Inferior parietal cortex (tissue), 1 donor: Measurements from ENCODE around the gene SLC12A7.
"Not testable (repeated sequence)": the region's sequence is repeated elsewhere in the genome, so short reads cannot be mapped to it uniquely, and the experiment has no call there.

Source experiments
- DNase-seq: peaks from one replicate; pipeline ENCODE4 v3.0.0-alpha.2; 2016; ENCODE audit errors: extremely low spot score

SLC12A7 gene

DNA sequence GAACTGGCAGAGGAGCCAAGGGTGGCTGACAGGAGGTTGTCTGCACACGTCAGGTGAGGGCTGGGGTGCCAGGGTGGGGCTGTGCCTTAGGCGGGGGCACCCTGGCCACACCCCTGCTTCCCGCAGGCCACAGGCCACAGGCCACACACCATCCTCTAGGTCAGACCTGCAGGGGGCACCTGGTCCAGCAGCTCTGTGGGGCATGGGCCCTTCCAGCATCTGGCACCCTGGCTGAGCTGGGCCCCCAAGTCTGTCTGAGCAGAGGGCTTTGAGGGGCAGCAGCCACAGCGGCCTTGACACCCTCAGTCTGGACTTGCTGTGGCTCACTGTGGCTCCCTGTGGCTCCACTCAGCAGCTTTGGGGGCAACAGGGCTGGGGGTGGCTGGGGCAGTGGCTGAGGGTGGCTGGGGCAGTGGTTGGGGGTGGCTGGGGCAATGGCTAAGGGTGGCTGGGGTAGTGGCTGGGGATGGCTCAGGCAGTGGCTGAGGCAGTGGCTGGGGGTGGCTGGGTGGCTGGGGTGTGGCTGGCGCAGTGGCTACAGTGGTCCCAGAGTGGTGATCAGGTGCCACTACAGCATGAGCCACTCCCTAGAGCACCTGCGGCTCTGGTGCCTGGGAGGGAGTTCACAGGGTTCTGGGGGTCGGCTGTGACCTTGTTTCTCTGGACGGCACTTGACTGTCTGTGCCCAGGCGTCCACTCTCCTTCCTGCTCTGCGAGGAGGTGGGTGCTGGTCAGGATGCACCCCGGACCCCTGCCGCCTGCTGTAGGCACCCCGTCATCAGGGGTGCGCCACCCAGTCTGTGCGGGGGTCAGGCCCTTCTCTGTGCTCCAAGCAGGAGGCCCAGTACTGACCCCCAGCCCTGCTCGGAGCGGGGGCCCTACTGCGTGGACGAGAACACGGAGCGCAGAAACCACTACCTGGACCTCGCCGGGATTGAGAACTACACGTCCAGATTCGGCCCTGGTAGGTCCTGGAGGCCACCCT is 76.2 kb downstream of the SLC12A7 start:
- no peak for DNase-seq

DNA sequence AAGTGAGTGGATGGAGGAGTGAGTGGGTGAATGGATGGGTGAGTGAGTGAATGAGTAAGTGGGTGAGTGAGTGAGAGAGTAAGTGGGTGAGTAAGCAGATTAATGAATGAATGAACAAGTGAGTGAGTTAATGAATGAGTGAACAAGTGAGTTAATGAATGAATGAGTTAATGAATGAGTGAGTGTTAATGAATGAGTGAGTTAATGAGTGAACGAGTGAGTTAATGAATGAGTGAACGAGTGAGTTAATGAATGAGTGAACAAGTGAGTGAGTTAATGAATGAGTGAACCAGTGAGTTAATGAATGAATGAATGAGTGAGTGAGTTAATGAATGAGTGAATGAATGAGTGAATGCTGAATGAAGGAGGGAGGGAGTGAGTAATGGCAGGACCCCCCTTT is 76.9 kb downstream of the SLC12A7 start:
- DNase-seq, result no peak

DNA sequence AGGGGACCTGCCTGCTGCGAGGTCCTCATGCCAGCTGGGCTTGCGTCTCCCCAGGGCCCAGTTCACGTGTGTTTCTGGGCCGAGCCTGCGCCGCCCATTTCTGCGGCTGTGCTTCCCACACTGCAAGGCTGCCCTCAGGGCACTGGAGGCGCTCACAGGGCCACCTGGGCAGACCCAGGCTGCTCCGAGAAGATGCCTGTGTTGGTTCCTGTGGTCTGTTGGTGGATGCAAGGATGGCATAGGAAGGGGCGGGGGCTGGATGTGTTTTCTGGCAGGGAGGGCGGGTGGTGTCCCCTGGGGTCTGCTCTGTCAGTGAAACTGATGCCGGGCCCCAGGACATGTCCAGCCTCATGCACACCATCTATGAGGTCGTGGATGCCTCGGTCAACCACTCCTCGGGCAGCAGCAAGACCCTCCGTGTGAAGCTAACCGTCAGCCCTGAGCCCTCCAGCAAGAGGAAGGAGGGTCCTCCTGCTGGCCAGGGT is 77.4 kb downstream of the SLC12A7 start:
- DNase-seq, result no peak

DNA sequence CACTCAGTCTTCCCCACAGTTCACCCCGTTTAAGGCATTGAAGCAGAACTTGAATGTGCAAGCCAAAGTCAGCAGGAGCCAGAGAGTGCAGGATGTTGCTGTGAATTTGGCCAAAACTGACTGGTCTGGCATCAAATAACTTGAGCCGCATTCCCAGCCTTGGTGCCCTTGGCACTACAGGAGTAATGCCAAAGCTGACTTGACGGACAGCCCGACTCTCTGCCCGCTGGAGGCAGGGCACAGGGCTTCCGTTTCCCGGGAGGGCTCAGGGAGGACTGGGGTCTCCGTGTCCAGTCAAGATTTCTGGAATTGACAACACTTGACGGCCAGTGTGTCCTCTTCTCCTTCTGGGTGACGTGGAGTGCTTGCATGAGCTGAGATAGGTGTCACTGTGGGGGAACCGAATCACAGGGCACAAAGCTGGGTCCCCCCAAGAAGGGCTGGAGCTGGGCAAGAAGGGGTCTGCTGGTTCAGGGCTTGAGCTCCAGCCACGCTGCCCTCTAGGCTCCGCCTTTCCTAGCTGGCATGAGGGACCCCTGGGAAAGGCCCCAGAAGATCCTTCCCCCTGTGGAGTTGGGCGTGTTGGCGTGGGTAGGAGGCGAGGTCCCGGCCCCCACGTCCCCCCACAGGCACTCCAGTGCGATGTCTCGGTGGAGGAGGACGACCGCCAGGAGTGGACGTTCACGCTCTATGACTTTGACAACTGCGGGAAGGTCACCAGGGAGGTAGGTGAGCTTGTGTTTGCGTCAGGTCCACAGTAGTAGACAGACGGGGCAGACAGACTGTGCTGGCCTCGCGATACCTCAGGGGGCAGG is 78.0 kb downstream of the SLC12A7 start:
- DNase-seq, result no peak

DNA sequence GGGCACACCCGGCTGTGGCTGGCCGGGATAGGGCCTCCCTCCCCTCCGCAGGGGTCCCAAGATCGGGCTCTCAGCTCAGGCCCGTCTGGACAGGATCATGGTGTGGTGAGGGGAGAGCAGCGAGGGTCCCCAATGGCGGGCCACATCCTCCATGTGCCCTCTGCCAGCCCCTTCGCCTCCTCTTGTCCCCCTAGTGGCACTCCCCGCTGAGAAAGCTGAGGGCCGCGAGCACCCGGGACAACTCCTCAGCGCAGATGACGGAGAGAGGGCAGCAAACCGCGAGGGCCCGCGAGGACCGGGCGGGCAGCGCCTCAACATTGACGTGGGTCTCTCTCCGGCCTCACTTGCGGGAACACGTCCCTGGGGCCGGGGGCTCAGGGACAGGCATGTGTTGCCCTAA is 78.7 kb downstream of the SLC12A7 start:
- DNase-seq, result no peak

DNA sequence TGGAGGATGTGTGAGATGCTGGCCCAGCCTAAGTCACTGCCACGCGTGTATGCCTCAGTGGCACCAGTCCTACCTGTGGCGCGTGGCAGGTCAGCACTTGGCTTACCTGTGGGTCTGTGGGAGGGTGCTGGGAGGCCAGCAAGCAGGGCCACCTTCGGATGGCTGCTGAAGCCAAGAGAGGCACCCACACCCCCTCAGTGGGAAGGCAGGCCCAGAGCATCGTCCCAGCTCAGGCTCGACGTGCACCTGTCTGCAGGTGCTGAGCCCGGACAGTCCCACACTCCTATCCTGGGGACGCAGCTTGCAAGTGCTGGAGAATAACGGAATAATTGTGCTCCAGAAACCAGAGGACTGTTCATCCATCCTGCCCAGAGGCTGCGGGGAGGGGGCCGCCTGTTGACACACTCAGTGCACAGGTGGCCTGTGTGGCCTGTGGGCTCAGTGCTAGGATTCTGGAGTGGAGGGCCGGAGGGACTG is 79.3 kb downstream of the SLC12A7 start:
- DNase-seq, result no peak

DNA sequence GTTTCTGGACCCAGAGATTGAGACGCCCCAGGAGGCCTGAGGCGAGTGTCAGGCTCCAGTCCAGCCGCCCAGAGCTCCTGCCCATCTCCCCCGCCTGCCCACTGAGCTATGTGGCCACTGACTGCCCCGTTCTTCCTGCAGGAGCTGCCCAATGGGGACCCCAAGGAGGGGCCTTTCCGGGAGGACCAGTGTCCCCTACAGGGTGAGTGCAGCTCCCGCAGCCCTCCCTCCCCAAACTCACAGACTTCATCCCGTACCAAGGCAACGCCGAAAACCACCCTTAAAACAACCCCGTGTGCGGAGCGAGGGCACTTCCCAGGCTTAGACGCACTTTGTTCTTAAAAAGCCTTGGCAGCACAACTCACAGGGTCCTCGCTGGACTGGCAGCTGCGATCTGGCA is 79.9 kb downstream of the SLC12A7 start:
- no peak for DNase-seq

DNA sequence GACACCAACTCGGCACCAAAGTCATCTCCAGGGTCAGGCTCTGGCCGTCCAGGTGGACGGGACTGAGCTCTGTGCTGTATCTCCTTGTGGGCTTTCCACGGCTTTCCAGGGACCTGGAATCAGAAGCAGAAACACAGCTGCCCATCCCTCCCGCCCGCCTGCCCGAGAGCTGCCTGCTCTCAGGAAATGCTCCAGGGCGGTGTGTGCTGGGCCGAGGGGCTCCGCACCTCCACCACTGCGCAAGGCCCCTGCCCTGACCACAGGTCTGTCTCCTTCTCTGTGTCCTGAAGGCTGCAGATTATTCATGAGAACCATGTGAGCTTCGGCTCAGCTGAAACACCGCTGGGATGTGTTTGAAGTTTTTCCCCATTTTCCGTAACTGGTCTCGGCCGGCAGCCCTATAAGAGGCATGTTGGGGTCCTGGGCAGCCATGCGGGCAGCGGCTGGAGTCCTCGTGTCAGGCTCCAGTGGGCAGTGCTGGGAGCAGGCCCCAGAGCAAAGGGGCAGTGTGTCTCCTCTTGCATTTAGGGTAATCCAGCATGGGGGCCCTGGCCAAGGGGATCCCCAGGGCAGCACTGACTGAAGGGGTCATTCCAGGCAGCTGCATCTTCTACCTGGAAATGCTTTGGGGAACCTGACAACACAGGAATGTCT is 80.4 kb downstream of the SLC12A7 start:
- DNase-seq, result no peak

DNA sequence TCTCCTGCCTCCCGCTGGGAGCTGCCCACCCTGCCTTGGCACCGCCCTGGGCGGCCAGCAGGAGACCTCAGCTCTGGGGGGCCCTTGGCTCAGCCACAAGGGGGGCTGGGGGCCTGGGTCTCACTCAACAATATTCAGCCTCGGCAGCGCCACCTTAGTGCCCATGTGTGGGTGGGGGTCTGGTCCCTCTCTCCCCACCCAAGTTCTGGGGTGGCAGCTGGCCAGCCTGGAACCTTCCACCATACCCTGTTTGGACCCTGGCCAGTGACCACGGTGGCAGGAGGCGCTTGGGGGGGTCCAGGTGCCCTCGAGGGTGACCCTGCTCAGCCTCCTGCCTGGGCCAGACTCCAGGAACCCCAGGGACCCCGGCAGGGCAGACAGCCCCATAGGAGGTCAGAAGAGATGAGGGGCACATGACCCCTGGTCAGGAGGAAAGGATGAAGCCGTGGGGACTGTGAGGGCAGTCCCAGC is 81.0 kb downstream of the SLC12A7 start:
- DNase-seq, result no peak

DNA sequence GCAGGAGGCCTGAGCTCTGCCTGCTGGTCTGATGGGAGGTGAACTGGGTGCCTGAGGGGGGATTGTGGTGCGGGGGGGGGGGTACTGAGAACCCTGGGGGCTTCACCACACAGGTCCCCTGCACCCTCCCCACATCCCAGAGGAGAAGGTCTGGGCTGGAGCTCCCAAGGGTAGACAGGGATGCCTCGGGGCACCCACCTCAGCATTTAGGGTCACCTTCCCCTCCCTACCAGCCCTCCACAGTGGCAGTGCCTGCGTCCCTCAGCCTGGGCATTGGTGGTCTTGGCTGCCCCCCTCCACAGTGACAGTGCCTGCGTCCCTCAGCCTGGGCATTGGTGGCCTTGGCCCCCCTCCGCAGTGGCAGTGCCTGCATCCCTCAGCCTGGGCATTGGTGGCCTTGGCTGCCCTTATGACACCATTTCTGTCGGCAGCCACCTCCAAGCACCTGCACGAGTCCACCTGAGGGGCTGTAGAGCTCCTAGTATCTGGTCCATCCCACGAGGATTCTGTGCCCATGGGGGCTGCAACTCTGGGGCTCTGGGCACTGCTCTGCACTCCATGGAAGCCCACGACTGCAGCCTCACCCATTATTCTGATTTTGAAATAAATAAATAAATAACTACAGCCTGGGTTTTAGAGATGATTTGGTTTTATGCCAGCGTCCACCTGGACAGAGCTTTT is 81.8 kb downstream of the SLC12A7 start:
- DNase-seq, result no peak

DNA sequence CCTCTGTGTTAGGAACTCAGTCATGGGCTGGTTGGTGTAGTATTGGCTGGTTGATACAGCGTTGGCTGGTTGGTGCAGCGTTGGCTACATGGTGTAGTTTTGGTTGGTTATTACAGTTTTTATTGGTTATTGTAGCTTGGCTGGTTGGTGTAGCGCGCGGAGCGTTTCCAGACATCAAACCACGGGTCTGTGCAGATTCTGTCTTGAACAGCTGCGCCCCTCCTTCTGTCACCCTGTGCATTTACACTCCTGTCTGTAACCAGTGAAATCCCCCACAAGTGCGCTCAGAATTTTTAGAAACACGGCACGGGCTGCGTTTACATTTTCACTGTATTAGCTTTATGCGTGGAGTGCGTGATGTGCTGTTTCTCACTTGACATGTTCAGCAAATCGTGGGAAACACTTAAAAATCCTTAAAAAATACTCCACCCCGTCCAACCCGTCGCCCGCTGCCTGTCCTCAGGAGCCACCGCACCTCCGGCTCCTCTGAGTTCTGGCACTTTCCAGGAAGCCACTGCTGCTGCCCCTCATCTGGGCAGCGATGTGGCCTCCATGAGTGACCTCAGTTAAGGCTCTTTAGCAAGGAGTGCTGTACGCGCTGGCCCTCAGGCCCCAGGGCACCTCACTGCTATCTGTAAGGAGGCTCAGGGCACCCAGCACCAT is 82.5 kb downstream of the SLC12A7 start:
- no peak for DNase-seq

DNA sequence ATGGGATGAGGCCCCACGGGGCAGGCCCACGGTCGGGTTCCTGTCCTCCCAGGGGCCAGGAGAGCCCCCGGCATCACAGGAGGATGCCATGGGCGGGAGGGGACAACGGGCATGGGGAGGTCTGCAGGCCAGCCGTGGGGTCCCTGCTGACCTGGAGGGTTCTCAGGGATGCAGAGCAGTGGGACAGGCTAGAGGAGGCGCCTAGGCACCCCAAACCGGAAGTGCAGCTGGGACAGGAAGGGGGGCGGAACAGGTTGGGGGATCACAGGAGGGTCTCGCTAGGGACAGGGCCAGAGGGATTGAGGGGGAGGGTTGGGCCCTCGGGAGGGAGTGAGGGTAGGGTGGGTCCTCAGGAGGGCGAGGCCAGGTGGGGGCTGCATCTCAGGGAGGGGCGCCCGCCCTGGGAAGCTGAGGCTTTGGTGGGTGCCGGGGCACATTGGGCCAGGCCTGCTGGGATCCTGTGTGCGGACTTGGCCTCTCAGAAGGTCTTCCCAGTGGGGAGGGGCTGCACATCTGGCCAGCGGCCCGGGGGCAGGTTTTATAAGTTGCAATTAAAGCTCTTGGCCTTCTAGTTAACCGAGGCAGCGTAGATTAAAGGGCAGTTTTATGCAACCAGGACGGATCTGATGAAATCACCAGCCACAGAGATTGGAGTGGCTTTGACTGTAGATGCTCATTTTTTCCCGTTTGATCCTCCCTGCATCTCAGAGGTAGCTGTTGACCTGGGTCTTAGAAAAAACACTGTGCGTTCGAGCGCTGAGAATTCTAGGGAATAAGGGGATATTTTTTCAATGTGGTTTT is 83.2 kb downstream of the SLC12A7 start:
- no peak for DNase-seq

DNA sequence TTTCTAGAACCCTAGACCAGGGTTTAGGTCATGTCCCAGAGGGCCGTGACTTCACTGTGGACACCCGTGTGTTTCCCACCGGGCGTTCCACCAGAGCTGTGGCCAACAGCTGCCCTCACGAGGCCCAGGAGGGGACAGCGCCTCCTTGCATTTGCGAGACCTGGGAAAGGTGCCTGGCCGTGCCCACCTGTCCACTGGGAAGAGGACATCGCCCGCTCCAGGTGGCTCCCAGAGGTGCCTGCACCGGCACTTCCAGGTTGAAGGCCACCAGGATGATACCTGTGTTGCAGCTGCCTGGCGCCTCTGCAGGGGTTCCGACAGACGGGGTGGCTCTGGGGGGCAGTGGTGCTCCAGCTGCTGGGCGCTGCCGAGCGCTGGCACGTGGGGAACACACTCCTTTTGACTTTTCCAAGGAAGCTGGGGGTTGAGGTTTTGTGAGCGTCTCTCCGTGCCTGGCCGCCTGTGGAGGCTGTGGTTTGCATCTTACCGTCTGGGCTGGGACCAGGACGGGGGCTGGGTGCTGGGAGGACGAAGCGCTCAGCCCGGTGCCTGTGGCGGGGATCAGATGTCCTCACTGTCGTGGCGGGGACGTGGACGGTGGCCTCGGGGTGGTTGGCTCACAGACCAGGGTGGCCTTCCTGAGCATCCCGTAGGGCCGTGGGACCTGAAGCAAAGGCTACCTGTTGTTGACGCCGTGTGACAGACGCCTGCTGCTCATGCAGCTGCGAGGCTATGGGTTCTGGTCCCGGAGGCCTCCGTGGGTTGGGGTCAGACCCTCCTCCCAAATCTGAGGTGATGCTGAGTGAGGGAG is 84.0 kb downstream of the SLC12A7 start:
- DNase-seq, result no peak

DNA sequence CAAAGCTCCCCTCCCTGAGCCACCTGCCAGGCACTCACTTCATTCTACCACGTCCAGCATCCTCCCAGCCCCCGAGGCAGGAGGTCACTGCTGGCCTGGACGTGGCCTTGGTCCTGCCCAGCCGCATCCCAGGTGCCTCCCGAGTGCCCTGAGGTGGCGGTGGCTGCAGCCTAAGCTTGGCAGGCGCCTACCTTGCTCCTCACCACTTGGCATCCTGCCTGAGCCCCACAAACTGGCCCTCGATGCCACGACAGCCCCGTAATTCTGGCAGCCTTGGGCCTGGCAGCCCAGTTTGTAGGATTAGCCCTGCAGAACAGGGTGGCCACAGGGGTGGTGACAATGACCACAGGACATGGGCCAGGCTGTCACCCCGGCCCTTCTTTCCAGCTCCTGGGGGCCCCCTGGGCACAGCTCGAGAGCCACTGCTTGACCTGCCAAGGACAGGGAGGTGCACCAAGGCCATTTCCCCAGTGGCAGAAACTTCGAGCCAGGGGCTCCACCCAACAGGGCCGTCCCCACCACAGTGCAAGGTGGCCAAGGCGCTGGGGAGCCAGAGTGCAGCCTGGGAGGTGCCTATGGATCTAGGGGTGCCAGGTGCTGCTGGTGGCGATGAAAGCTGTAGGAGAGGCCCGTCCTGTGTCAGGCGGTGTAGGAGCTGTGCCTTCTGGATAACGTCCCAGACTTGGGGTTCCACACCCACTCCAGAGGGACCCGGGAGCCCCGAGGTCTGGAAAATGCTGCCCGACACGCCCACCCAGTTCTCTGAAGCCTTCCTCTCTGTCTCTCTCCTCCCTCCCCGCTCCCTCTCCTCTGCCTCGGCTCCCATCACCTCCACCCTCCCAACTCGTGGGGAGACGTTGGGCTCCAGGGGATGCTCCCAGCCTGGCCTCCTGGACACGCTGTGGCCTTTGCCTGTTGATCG is 84.9 kb downstream of the SLC12A7 start:
- no peak for DNase-seq

DNA sequence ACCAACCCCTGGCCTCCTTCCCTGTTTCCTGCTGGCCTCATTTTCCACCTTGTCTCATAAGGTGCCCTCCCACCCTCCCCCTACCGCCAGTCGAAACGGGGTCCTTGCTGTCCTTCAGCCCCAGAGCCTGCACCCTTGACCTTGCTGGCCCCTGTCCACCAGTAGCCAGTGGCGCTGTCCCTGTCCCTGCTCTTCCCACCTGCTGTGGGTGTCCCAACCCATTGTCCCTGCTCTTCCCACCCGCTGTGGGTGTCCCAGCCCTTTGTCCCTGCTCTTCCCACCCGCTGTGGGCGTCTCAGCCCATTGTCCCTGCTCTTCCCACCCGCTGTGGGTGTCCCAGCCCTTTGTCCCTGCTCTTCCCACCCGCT is 89.9 kb downstream of the SLC12A7 start:
- not testable (repeated sequence) for DNase-seq

DNA sequence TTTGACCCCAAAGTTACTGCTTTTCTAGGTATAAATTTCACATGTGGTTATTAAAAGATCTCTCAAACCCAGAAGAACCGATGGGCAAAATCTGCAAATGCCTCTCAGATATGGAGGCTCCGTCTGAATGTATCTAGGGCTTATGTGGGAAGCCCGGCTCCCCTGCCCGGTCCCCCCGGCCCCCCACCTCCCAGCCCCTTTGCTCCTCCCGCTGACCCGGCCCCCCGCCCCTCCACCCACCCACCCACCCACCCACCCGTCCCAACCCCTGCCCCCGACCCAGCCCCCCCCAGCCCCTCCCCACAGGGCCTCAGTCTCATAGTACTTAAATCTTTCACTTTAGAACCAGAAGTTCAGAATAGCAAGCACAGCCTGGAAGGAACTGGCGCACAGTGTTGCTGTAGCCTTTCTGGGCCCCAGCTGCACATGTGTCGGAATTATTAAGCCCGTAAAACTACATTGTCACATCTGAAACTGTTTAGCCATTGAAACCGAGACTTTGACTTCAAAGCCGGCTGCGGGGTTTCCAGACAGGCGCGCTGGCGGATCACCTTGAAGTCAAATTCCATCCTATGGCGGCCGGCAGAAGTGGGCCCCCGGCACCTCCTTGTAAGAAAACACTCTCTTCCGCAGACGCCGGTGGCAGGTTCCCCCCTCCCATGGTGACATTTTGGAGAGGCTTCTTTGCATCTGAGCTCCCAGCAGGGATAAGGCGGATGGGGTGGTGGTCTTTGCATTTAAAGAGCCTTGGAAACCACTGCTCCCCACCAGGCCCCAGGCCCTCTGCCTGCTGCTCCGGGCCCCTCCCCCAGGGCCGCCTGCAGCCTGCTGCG is 90.5 kb downstream of the SLC12A7 start:
- no peak for DNase-seq

DNA sequence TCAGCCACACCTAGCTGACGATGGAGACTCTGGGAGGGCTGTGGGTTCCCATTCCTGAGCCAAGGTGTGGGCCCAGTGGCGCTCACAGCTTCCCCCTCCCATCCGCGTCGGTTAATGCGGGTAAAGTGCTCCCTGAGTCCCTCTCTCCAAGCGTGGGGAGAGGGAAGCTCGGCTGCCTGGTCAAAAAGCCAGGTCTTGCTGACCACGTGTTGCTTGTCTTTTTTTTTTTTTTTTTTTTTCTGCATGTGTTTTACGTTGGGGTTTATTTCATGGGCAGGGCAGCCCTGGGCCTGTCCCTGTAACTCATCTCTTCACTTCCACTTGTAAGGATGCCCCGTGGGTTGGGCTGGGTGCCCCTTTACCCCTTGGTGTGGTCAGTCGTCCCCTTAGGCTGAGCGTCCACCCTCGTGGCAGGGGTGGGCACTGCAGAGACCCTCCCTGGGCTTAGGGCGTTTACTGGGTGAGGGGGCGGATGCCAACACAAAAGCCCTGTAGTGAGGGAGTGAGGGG is 91.4 kb downstream of the SLC12A7 start:
- DNase-seq, result no peak
